KOPT-K1 (cell line): ENCODE data around the gene RELN.

Experiments
- H3K27ac ChIP-seq: fragments of 200-600 bp; sonication (generic); 2 replicates; pipeline ENCODE4 v1.5.1; 2016; ENCODE audit warnings: antibody characterized with exemption, mild to moderate bottlenecking, low read depth, low read length; ENCODE audit not compliant: poor library complexity, severe bottlenecking
- H3K36me3 ChIP-seq: fragments of 200-600 bp; sonication (generic); 2 replicates; pipeline ENCODE4 v1.5.1; 2017; ENCODE audit warnings: antibody characterized with exemption, mild to moderate bottlenecking, low read length, moderate library complexity; ENCODE audit not compliant: insufficient read depth
- H3K9me3 ChIP-seq: fragments of 200-600 bp; sonication (generic); 2 replicates; pipeline ENCODE4 v1.5.1; 2017; ENCODE audit warnings: antibody characterized with exemption, low read length, mild to moderate bottlenecking; ENCODE audit not compliant: insufficient read depth, poor library complexity, severe bottlenecking

Gene RELN

GRCh38 chr7:103446049-103446520 lies 543.4 kb downstream of the RELN start, which contains the start of gene SLC26A5:
TSS of gene SLC26A5 (minus strand) at chr7:103446207. CDS start at chr7:103421514, 24,693 bp downstream.
- H3K9me3 ChIP-seq: peaks cover 6% of the 10 kb centered on the region
- H3K36me3 ChIP-seq: no peaks in the 10 kb centered on the region
- no peak within 1 kb of the TSS for H3K27ac ChIP-seq

DNA sequence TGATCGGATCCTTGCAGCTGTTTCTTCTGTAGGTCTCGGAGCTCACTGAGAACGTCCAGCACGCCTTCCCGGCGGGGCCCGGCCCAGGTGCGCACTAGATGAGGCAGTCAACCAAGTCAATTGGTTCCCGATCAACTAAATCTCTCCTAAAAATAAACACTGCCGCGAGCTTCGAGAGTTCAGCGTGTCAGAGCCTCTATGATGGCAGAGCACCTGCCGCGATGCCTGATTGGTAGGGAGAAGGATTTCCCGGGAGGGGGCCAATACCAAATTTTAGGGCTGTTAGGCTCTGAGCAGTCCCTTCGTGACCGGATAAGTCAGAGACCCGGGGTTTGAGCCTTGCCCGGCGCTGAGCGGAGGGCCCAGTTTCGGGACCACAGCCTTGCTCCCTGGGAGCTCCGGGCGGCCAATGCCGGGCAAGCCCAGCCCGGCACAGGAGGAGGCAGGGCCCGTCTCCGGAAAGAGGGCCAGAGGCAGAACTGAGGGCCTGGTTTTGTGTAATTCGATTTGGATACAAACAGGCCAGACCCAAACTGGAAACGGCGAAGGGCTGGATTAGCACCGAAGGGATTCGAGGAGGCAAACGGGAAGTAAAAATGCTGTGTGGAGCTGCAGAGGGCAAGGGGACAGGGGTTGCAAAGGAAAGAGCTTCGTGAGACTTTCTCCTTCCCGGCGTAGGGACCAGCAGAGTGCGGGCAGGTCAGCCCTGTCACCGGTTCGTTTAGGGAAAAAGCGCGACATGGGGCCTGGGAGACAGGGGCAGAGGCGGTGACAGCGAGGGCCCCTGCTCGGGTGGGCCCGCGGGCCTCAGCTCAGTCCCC lies 544.0 kb downstream of the RELN start:
- peaks cover 6% of the 10 kb centered on the region for H3K9me3 ChIP-seq
- no peak overlapping the region for H3K27ac ChIP-seq
- H3K36me3 ChIP-seq: no peaks in the 10 kb centered on the region

GRCh38 chr7:103439661-103440060 lies 549.8 kb downstream of the RELN start:
- H3K27ac ChIP-seq: no peak overlapping the region
- H3K9me3 ChIP-seq: peaks cover 3% of the 10 kb centered on the region
- no peaks in the 10 kb centered on the region for H3K36me3 ChIP-seq

DNA sequence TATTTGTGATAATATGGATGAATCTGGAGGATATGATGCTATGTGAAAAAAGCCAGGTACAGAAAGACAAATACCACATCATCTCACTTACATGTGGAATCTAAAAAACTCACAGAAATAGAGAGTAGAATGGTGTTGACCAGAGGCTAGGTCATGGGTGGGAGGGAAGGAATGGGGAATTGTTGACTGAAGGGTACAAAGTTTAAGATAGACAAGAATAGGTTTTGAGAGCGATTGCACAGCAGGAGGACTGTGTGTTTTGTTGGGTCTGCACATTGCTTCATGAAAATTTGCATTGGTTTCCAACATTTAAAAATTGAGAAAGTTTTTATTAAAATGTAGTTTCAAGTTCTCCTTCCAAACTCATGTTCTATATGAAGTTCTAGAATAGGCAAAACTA lies 551.8 kb downstream of the RELN start:
- no peak overlapping the region for H3K27ac ChIP-seq
- H3K36me3 ChIP-seq: no peaks in the 10 kb centered on the region
- peaks cover 3% of the 10 kb centered on the region for H3K9me3 ChIP-seq

GRCh38 chr7:103432712-103433111 lies 556.7 kb downstream of the RELN start:
- Histone ChIP-seq H3K36me3 (no peaks in the 10 kb centered on the region), H3K27ac (no peak overlapping the region), H3K9me3 (peaks cover 3% of the 10 kb centered on the region)

DNA sequence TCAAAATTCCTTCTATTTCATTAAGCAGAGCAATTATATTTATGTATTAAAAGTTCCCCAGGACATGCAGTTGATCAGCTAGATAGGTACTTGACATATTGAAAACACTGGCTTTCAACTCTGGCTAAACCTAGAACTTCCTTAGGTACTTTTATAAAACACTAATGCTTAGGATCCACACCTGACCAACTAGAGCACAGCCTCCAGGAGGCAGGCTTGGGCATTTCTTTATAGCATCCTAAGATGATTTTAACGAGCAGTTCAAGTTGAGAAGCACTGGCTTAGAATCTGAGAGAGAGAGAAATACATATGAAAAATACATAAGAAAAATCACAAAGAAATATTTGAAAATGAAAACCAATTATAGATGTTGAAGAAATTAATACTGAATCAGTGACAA lies 564.3 kb downstream of the RELN start:
- H3K36me3 ChIP-seq: no peaks in the 10 kb centered on the region

GRCh38 chr7:103423467-103424179 lies 565.8 kb downstream of the RELN start:
- no peak overlapping the region for H3K27ac ChIP-seq
- no peaks in the 10 kb centered on the region for H3K36me3 ChIP-seq
- no peaks in the 10 kb centered on the region for H3K9me3 ChIP-seq

More for the DNA sequence above, 564.3 kb downstream of the RELN start:
- Histone ChIP-seq H3K9me3 (no peaks in the 10 kb centered on the region), H3K27ac (no peak overlapping the region)
